ENCODE data around the gene GOLGA3. TPM values are rescaled to one million over a fixed set of nuclear protein-coding genes. Genes with fewer than 3 reads are reported as not detected.

Gene GOLGA3
- total and polyA plus RNA-seq, 12 donors: 11.7 to 83.5 (median 48.0) TPM

- intact Hi-C loops (cut with DNase I): no loop called here
- 66 to 80% (median 74%) methylated on average over 14 of the region's 14 CpGs for WGBS, 4 donors
- no peak overlapping the region for H3K4me3 ChIP-seq
- H3K4me1 ChIP-seq (replicated peaks in 1 of 2): peaks cover 8% of the 10 kb centered on the region in 2 donors
- peaks cover 0 to 67% of the 10 kb centered on the region in 2 donors for H3K36me3 ChIP-seq (replicated peaks in 1 of 2)
- H3K27ac ChIP-seq: peak overlapping the region in 1 of 5 donors; percentile 17
- no peaks in the 10 kb centered on the region for H3K9me3 ChIP-seq (replicated peaks in 1 of 3)
- TF ChIP-seq CTCF (IDR thresholded peaks at IDR 0.05) (no peak), POLR2A (IDR thresholded peaks at IDR 0.05) (no peak)
- H3K27me3 ChIP-seq: no peaks in the 10 kb centered on the region
- peak in 4 of 7 donors; percentile 36 to 66 (median 50) for DNase-seq
Observed at GRCh38 chr12:132772606-132773005, 56.1 kb downstream of the GOLGA3 start.

GRCh38 chr12:132771126-132771838 lies 57.4 kb downstream of the GOLGA3 start:
- WGBS, 4 donors: 87 to 91% (median 88%) methylated on average over 10 to 15 of the region's 15 CpGs
- H3K27ac ChIP-seq: no peak overlapping the region

GRCh38 chr12:132766380-132767085 lies 62.1 kb downstream of the GOLGA3 start:
- Histone ChIP-seq H3K36me3 (replicated peaks in 1 of 2) (peaks cover 0 to 11% of the 10 kb centered on the region in 2 donors), H3K27ac (peak overlapping the region in 3 of 5 donors; percentile 13 to 56 (median 25)), H3K4me1 (replicated peaks in 1 of 2) (peaks cover 11 to 16% of the 10 kb centered on the region in 2 donors), H3K27me3 (no peaks in the 10 kb centered on the region), H3K9me3 (replicated peaks in 1 of 3) (no peaks in the 10 kb centered on the region), H3K4me3 (no peak overlapping the region)
- 58 to 63% (median 60%) methylated on average over 23 to 27 of the region's 27 CpGs for WGBS, 4 donors
- TF ChIP-seq CTCF (IDR thresholded peaks at IDR 0.05) (no peak), POLR2A (IDR thresholded peaks at IDR 0.05) (no peak)
- peak in 5 of 7 donors; percentile 44 to 71 (median 65) for DNase-seq
- intact Hi-C loops (cut with DNase I): no loop called here

More at GRCh38 chr12:132771126-132771838, 57.4 kb downstream of the GOLGA3 start:
- peaks cover 0 to 54% of the 10 kb centered on the region in 2 donors for H3K36me3 ChIP-seq (replicated peaks in 1 of 2)
- no peak overlapping the region for H3K4me3 ChIP-seq
- no peaks in the 10 kb centered on the region for H3K9me3 ChIP-seq (replicated peaks in 1 of 3)
- no peak for DNase-seq
- H3K4me1 ChIP-seq (replicated peaks in 1 of 2): peaks cover 8% of the 10 kb centered on the region in 2 donors
- intact Hi-C loops (cut with DNase I): no loop called here
- TF ChIP-seq POLR2A (IDR thresholded peaks at IDR 0.05) (no peak), CTCF (IDR thresholded peaks at IDR 0.05) (no peak)
- no peaks in the 10 kb centered on the region for H3K27me3 ChIP-seq

- TF ChIP-seq CTCF (IDR thresholded peaks at IDR 0.05) (no peak), POLR2A (IDR thresholded peaks at IDR 0.05) (no peak)
- no peak overlapping the region for H3K27ac ChIP-seq
- H3K36me3 ChIP-seq (replicated peaks in 1 of 2): peaks cover 0 to 6% of the 10 kb centered on the region in 2 donors
- H3K27me3 ChIP-seq: no peaks in the 10 kb centered on the region
- no peak overlapping the region for H3K4me3 ChIP-seq
- intact Hi-C loops (cut with DNase I): no loop called here
- DNase-seq: no peak
- 67 to 79% (median 68%) methylated on average over 10 to 11 of the region's 11 CpGs for WGBS, 4 donors
- H3K9me3 ChIP-seq (replicated peaks in 1 of 3): no peaks in the 10 kb centered on the region
- H3K4me1 ChIP-seq (replicated peaks in 1 of 2): peaks cover 12 to 21% of the 10 kb centered on the region in 2 donors
Observed at GRCh38 chr12:132765361-132765760, 63.3 kb downstream of the GOLGA3 start.
